SK-N-MC (cell line): Measurements from ENCODE around the gene ITGBL1.

Experiments
- EZH2 ChIP-seq: fragments of 200-600 bp; sonication (generic); IDR thresholded peaks from one replicate; pipeline ENCODE4 v1.6.1; 2017; ENCODE audit warnings: antibody characterized with exemption
- FOXP2 ChIP-seq: optimal IDR thresholded peaks from 2 replicates; pipeline ENCODE3; 2011; ENCODE audit warnings: mild to moderate bottlenecking, moderate library complexity; ENCODE audit not compliant: insufficient read depth; ENCODE audit errors: extremely low read length, control extremely low read depth
- POLR2AphosphoS5 ChIP-seq: IDR thresholded peaks from 2 replicates; pipeline ENCODE4 v1.6.1; 2012; ENCODE audit warnings: mild to moderate bottlenecking, low read depth, low read length, borderline replicate concordance

DNA sequence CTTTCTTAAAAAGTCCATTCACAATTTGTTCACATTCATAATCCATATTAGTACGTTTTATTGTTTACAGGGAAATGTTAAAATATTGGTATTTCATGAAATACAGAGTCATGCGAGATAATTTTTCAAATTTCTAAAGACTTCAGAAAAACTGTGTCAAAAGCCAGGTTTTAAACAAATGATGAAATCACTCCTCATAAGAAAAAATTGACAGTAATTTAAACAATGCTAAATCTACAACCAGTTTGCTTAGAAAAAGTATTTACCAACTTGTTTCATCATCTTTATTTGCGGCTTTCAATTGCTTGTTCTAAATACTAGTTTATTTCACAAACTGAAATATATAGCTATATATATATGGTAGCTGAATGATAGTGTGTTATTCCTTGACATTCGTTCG is 35.0 kb upstream of the ITGBL1 start:
- no peak for TF ChIP-seq EZH2
- no peak for TF ChIP-seq POLR2AphosphoS5
- no peak for TF ChIP-seq FOXP2
